Mucosa of gallbladder (tissue), 1 donor: ENCODE measurements around the gene OSGIN1. TPM values are rescaled to one million over a fixed set of nuclear protein-coding genes. Genes with fewer than 3 reads are reported as not detected.

Experiments
- DNase-seq: peaks from one replicate; pipeline ENCODE4 v3.0.0-alpha.2; 2020; ENCODE audit warnings: low spot score
- total RNA-seq: library from RNA; stranded (reverse); gene quantifications from one replicate; pipeline ENCODE4 v1.2.1, GENCODE V29; 2021
- donor health status: DM: no; HTN: no; CAD: no.

Gene OSGIN1
- 22.4 TPM for total RNA-seq

DNA sequence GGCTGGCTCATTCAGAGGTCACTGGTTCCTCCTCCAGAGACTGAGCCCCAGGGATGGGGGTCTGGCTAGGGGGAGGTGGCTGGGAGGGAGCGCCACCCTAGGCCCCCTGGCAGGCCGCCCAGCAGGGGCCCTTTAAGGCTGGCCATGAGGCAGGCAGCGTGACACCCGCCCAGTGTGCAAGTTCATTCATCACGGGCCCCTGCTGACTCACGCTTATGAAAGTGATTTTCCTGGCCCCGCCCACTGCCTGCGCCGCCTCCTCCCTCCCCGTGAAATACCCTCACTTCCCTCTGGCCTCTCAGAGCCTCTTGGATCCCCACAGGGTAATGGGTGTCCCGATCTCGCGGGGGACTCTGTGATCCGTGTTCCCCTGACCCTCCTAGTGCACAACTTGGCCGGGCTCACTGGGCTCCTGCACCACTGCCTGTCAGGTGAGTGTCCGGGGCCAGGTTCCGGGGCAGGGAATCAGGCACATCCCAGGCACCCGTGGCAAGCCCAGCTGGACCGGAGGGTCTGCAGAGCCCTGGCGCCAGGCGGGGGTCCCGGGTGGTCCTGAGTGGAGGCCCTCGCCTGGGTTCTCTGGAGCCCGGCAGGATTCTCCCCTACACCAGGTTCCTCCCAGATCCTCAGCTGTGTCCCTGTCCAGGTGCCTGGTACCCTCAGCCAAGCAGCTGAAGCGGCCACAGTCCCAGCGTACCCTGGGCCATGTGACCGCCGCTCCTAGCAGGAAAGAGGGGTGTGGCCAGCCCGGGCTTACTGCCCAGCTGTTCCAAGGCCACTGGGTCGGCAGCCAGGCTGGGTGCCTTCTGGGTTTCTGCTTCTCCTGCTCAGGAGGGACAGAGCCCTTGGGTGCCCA lies at the start of gene OSGIN1:
TSS of gene OSGIN1 (plus strand) at position 301 of the 856 bp plus-strand sequence. CDS start 4,432 bp downstream, outside the sequence.
- DNase-seq: peak; percentile 94

GRCh38 chr16:83903751-83904150 lies 49.3 kb upstream of the OSGIN1 start:
- DNase-seq: peak; percentile 55

DNA sequence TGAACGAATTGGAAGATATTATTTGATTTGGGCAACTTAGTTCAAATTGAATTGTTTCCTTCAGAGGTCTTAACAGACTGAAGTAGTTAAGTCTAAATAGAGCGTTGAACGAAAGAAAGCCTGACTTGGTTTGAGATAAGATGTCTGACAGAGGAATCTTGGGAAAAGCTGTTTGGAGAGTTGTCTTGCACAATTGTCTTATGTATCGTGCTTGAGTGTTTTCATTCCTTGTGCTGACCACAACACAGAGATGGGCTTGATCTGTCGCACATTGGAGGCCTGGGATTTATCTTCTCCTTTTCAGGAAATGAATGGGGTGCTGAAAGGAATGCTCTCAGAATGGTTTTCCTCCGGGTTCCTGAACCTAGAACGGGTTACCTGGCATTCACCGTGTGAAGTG lies 46.4 kb upstream of the OSGIN1 start:
- no peak for DNase-seq

DNA sequence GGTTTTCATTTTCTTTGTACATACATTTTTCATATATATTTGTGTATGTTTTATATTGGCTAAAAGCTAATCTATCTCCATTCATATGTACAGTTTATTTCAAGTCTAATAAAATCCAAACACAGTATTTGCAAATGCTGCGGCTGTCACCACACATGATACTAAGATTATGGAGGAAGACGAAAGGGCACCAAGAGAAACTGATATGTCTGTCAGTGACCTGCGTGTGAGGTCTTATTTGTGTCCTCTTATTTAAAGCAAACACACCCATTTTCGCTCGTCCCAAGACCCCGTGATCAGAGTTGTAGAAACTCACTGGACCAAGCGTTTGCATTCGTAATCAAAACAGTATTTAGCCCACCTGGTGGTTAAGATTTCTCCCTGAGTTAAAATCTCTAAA lies 45.9 kb upstream of the OSGIN1 start:
- no peak for DNase-seq

DNA sequence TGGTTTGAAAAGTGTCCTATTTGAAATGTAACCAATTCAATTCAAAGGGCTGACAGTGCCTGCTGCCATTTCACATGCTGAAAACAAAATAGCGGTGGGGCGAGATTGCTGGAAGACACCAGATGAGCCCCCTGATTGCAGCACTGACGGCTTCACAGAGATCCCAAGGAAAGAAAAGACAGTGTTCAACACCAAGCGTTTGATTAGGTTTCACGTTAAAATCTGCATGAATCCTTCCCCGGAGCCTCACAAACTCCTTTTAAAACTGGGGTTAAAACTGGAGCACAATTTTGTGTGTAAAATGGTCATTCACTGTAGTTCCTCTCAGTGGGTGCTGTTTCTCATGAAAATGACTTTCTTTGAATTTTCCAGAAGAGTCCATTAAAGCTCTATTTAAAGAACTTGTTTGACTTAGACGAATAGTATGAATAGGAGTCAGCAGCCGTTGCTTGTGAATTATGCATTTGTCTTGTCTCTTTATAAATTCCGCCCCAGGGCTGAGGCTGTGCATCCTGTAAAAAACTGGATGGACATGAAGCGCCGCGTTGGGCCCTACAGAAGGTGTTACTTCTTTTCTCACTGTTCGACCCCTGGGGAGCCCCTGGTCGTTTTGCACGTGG lies 45.3 kb upstream of the OSGIN1 start:
- no peak for DNase-seq

DNA sequence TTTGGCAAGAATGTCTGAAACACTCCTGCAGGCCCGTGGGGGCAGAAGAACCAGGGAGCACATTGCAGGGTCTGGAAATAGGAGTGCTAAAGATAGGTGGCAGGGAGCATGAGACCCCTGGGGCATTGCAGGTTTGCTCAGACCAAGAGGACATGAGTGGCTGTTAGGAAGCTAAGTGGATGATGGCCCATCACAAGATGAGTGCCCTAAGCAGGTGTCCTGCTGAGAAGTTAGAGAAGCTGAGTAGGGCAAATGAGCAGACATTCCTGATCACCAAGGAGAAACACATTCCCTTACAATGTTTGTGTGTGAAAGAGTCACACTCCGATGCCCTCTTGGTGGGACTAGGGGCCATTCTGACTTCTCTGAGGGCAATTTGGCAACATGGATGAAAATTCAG lies 44.2 kb upstream of the OSGIN1 start:
- no peak for DNase-seq

GRCh38 chr16:83911290-83911689 lies 41.8 kb upstream of the OSGIN1 start:
- no peak for DNase-seq

GRCh38 chr16:83912519-83913244 lies 40.4 kb upstream of the OSGIN1 start:
- no peak for DNase-seq

DNA sequence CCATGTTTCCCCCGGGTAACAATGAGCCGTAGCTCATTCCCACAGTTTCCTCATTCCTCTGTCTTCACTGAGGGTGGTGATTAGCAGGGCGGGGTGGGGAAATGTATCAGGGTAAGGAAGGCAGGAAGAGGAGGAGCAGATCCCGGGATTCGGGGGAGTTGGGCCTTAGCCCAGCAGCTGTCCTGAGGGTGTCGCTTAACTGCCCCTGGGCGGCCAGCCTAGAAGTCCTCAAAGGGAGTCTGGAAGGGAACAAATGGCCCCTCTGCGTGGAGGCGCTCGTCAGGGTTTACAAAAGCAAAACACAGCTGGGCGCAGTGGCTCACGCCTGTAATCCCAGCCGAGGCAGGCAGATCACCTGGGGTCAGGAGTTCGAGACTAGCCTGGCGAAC lies 39.8 kb upstream of the OSGIN1 start:
- no peak for DNase-seq

DNA sequence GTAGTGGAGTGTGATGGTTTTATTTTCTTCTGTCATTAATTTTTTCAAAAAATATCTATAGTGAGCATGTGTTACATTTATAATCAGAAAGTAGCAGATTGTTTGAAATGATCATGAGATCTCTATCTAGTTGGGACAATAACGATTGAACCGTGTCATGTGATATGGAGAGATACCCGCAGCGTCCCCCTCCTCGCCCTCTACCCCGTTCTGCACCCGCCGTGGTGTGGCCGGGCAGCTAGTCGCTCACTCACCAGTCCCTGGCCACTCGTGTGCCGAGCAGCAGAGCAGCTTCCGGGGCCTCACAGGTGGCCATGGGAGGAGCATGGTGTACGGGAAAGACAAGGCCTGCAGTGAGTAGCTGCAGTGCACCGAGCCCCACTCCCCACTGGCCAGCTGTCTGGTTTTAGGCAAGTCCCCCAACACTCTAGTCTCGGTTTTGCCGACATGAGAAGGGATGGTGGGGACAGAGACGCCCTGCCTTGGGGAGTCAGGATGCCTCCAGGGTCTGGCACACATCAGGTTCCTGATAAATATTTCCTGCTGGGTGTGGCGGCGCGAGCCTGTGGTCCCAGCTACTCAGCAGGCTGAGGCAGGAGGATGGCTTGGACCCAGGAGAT lies 38.8 kb upstream of the OSGIN1 start:
- no peak for DNase-seq

- DNase-seq: no peak
Measured at GRCh38 chr16:83915081-83915480, 38.0 kb upstream of the OSGIN1 start.

GRCh38 chr16:83915491-83915890 lies 37.5 kb upstream of the OSGIN1 start:
- no peak for DNase-seq

DNA sequence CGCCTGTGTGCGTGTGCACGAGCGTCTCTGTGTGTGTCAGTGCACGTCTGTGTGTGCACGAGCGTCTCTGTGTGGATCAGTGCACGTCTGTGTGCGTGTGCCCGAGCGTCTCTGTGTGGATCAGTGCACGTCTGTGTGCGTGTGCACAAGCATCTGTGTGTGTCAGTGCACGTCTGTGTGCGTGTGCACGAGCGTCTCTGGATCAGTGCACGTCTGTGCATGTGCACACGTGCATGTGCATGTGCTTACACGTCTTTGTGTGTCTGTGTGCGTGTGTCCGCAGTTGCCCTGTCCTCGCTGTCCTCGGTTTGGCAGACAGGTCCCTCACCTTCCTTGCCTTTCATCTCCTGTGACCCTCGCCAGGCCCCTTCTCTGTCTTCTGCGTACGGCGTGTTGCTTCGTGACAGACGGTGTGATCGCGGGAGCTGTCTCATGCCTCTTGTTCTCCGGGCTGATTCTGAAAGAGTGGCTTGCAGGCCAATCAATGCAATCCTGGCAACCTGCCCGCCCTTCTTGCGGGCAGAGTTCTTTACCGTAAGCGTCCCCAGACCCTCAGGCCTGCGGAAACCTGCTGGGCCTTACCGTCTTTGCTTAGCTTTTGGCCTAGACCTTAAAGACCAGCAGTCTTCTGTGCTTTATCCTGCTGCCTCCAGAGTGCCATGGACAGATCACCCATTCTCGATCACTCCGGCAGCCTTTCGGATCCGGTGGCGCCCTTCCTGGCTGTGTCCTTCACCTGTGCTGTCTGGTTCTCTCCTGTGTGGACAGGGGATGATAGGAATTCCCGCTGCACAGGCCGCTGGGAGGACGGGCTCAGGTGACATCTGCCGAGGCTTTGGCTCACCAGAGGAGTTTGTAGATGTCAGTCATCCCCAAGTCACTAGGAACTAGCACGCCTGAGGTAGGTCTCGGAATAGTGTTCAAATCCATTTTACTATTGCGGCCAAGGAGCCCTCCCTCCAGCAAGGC lies 35.6 kb upstream of the OSGIN1 start:
- DNase-seq: no peak

- no peak for DNase-seq
Measured at GRCh38 chr16:83920894-83921491, 32.0 kb upstream of the OSGIN1 start.

DNA sequence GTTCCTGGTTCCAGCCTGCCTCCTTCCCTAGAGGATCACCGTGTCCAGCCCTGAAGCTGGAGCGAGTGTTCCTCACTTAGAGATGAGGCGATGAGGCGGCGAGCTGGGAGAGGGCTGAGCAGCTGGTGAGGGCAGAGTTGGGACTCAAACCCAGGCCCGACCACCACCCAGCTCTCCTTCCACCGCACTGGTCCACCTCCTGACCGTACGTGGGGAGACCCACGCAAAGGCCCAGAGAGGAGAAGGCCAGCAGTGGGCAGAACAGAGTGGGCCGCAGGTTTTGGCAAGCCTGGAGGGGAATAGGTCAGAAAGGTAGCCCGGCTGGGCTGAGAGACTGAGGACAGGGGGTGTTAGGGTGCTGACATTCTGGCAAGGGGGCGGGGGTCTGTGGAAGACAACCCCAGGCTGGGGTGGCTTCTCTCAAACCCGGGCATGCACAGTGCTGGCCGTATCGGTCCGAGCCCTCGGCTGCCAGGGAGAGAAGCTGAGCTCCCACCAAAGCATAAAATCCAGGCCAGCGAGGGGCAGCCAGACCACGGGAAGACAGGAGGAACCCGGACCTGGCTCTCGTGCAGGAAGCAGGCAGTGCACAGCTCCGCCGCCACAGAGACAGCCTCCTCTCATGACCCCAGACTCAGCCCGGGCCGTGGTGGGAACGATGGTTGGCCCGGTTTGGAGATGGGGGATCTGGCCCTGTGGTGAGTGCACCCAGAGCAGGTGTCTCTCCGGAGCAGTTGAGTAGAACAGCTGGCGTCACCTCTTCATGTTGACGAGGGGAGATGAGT lies 29.3 kb upstream of the OSGIN1 start:
- no peak for DNase-seq

GRCh38 chr16:83924686-83925085 lies 28.4 kb upstream of the OSGIN1 start:
- no peak for DNase-seq

GRCh38 chr16:83925095-83925905 lies 27.7 kb upstream of the OSGIN1 start:
- no peak for DNase-seq

DNA sequence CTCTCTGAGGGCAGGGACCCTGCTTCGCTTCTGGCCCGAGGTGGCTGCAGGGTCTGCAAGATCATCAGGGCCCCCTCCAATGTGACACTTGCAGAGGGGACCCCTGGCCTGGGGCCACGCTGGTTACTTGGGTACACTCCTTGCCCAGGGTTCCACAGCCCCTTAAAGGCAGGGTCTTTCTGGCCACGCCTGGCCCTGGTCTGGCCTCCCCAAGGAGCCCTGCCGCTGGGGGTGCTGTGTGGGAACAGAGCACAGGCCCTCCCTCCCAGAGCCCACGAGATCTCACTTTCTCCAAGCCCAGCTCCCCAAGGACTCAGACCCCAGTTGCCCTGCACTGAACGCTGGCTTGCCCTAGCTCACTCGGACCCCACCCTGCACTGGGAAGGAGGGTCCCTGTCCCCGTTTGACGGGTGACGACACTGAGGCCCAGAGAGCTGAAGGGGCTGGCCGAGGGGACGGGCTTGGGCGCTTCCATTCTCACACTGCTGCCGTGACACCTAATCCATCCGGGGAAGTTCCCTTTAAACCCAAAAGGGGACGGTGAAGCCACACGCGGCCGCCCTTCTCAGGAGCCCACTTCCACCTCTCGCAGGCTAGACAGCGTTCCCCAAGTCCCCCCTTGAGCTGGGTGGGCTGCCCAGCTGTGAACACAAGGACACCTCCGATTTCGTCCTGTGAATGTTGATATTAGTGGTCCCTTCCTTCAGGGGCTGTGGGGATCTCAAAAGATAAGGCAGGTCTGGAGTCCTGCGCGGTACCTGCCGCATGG lies 26.9 kb upstream of the OSGIN1 start:
- DNase-seq: no peak
